GM13977 (cell line): ENCODE data around the gene UBE2L3.

Experiments used
- DNase-seq: peaks from one replicate; pipeline ENCODE4 v3.0.0; 2012; ENCODE audit warnings: low spot score
- CTCF ChIP-seq: IDR thresholded peaks from 2 replicates; pipeline ENCODE4 v1.5.1; 2012; ENCODE audit warnings: mild to moderate bottlenecking, control low read depth; ENCODE audit not compliant: insufficient read depth; ENCODE audit errors: extremely low read depth, missing control alignments
- in situ Hi-C: fragments of 300-500 bp; cut with MboI; formaldehyde crosslinking; loops from one replicate; pipeline ENCODE4 v1.12.0; 2022; ENCODE audit warnings: low sequenced_read_pairs, low pct_unique_long_range_greater_than_20kb, mixed read lengths, inconsistent platforms; ENCODE audit not compliant: unreplicated experiment

The UBE2L3 gene

DNA sequence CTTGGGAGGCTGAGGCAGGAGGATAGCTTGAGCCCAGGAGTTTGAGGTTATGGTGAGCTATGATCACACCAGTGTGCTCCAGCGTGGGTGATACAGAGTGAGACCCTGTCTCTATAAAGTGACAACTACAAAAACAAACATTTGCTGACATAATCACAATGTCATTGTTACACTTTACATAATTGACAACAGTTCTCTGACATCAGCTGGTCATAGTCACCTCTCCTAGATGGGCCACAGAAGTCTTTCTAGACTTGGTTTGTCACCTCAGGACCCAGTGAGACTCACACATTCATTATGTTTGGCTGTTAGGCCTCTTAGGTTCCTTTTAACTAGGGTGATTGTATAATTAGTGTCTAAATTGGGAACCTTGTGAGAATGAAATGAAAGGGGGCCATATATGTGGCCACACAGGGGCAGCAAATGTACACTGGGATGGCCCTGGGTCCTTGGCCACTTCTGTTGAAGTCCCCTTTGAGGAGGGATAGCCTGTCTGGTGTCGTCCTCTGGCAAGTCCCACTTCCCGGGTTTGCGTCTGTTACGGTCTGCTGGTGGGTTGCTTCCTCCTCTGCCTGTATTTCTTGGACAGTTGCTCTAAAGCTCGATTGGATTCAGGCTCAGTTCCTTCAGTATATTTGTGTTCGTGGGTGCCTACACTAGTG lies 92.5 kb downstream of the UBE2L3 start:
- TF ChIP-seq CTCF, result peak; percentile 14
- DNase-seq, result no peak
- in situ Hi-C loops, result no loop called here

DNA sequence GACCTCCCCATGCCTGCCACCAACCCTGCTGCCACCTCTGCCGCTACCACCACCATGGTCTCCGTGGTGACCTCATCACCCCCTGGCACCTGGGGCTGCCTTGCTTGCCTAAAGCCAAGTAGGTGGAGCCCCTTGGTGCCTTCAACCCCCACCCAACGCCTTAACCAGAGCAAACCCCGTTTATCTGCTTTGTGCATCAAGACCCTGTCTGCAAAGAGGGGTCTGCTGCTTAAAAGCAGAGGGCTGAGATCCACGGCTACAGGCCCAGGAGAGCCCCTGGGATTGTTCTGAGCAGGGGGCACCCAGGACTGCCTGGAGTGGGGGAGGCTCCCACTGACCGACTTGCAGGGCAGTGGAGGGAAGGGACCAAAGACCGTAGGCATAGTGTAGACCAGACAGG lies 93.4 kb downstream of the UBE2L3 start:
- DNase-seq, result no peak
- in situ Hi-C loops, result no loop called here
- no peak for TF ChIP-seq CTCF

DNA sequence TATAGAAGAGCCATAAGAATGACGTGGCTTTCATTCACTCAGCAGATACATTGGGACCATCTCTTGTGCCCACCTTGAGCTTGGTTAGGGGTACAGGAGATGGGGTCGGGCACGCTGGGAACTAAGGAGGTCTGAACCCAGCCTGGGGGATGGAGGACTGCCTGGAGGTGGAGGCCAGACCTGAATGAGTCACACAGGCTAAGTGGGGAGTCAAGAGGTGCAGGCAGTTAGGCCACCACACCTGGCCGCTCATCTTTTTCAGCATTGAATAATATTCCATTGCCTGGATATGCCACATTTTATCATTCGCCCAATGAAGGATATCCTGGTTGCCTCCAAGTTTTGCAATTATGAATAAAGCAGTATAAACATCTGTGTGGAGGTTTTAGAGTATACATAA lies 94.5 kb downstream of the UBE2L3 start:
- no peak for TF ChIP-seq CTCF
- DNase-seq, result no peak
- in situ Hi-C loops, result no loop called here

GRCh38 chr22:21663738-21664137 lies 96.2 kb downstream of the UBE2L3 start:
- in situ Hi-C loops, result no loop called here
- no peak for TF ChIP-seq CTCF
- no peak for DNase-seq

- DNase-seq, result no peak
- in situ Hi-C loops, result no loop called here
Measured at GRCh38 chr22:21665047-21665851, 97.7 kb downstream of the UBE2L3 start.

GRCh38 chr22:21666786-21667185 lies 99.3 kb downstream of the UBE2L3 start:
- no peak for TF ChIP-seq CTCF
- DNase-seq, result no peak
- in situ Hi-C loops, result no loop called here

More at GRCh38 chr22:21665047-21665851, 97.7 kb downstream of the UBE2L3 start:
- no peak for TF ChIP-seq CTCF
